Hepatocyte (in vitro differentiated cells): ENCODE measurements around the gene PPP3R1.

Experiments
- EZH2 ChIP-seq: fragments of 200-600 bp; sonication (generic); IDR thresholded peaks from 2 replicates; pipeline ENCODE4 v1.6.1; 2016; ENCODE audit warnings: antibody characterized with exemption, mild to moderate bottlenecking, borderline replicate concordance
- TF ChIP-seq, protein P1 (sequence below): fragments of 200-600 bp; sonication (generic); IDR thresholded peaks from 2 replicates; pipeline ENCODE4 v1.5.1; 2016; ENCODE audit warnings: antibody characterized with exemption, mild to moderate bottlenecking; ENCODE audit not compliant: poor library complexity

DNA sequence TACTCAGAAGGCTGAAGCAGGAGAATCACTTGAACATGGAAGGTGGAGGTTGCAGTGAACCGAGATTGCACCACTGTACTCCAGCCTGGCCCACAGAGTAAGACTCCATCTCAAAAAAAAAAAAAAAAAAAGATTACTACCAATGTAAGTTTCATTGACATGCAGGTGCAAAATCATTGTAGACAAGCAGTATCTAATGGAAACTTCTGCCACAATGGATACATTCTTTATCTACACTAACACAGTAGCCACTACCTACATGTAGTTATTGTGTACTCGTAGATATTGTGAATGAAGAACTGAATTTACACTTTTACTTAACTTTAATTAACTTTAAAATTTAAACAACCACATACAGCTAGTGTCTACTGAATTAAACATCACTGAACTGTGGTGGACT, 10.6 kb downstream of the PPP3R1 start:
- TF ChIP-seq, protein P1, sequence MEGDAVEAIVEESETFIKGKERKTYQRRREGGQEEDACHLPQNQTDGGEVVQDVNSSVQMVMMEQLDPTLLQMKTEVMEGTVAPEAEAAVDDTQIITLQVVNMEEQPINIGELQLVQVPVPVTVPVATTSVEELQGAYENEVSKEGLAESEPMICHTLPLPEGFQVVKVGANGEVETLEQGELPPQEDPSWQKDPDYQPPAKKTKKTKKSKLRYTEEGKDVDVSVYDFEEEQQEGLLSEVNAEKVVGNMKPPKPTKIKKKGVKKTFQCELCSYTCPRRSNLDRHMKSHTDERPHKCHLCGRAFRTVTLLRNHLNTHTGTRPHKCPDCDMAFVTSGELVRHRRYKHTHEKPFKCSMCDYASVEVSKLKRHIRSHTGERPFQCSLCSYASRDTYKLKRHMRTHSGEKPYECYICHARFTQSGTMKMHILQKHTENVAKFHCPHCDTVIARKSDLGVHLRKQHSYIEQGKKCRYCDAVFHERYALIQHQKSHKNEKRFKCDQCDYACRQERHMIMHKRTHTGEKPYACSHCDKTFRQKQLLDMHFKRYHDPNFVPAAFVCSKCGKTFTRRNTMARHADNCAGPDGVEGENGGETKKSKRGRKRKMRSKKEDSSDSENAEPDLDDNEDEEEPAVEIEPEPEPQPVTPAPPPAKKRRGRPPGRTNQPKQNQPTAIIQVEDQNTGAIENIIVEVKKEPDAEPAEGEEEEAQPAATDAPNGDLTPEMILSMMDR: no peak
- no peak for TF ChIP-seq EZH2
